PC-9 (cell line): ENCODE measurements around the gene ACTL8. TPM values are rescaled to one million over a fixed set of nuclear protein-coding genes. Genes with fewer than 3 reads are reported as not detected.

Experiments
- BruUV-seq: library from RNA; stranded (reverse); fragments of 400-500 nt; replicated peaks from 2 replicates; lab custom pipeline; 2021; lab: Mats Ljungman, UMichigan
- CTCF ChIA-PET: fragments of 300-600 bp; sonication (Branson Sonifier 250); formaldehyde crosslinking; loops from one replicate; lab custom pipeline; 2022; ENCODE audit warnings: antibody characterized with exemption; lab: Charles Lee
- POLR2A ChIA-PET: fragments of 300-600 bp; sonication (Branson Sonifier 250); formaldehyde crosslinking; loops from one replicate; lab custom pipeline; 2022; ENCODE audit warnings: antibody characterized with exemption; ENCODE audit not compliant: unreplicated experiment; lab: Charles Lee
- DNase-seq, 2 experiments: peaks; one replicate each; pipeline versions ENCODE4 v3.0.0 to v3.0.0-alpha.2; 2015 to 2022; ENCODE audit warnings: mixed read lengths in 1 of 2
- H2AFZ ChIP-seq: fragments of 200-600 bp; sonication (generic); 2 replicates; pipeline ENCODE4 v1.8.1; 2017; ENCODE audit warnings: antibody characterized with exemption
- H3F3A ChIP-seq: fragments of 200-600 bp; sonication (generic); 2 replicates; pipeline ENCODE4 v1.8.1; 2017; ENCODE audit warnings: antibody characterized with exemption, mild to moderate bottlenecking, low read depth; ENCODE audit not compliant: insufficient read depth
- H3K27ac ChIP-seq: fragments of 200-600 bp; sonication (generic); 2 replicates; pipeline ENCODE4 v1.6.1; 2016; ENCODE audit warnings: mixed run types
- H3K27me3 ChIP-seq: fragments of 200-600 bp; sonication (generic); 2 replicates; pipeline ENCODE4 v1.6.1; 2016; ENCODE audit warnings: low read depth, mixed run types; ENCODE audit not compliant: insufficient read depth
- H3K36me3 ChIP-seq: fragments of 200-600 bp; sonication (generic); 2 replicates; pipeline ENCODE4 v1.6.1; 2016; ENCODE audit warnings: low read depth, mixed run types
- H3K4me1 ChIP-seq: fragments of 200-600 bp; sonication (generic); replicated peaks from 2 replicates; pipeline ENCODE4 v1.6.1; 2016; ENCODE audit warnings: mixed run types; ENCODE audit not compliant: insufficient read depth
- H3K4me2 ChIP-seq: fragments of 200-600 bp; sonication (generic); 2 replicates; pipeline ENCODE4 v1.6.1; 2017; ENCODE audit warnings: mixed run types
- H3K4me3 ChIP-seq: fragments of 200-600 bp; sonication (generic); 2 replicates; pipeline ENCODE4 v1.6.1; 2016; ENCODE audit warnings: mixed run types
- H3K79me2 ChIP-seq: fragments of 200-600 bp; sonication (generic); 2 replicates; pipeline ENCODE4 v1.6.1; 2017; ENCODE audit warnings: low read depth, mixed run types
- H3K9me2 ChIP-seq: fragments of 200-600 bp; sonication (generic); 2 replicates; pipeline ENCODE4 v1.8.1; 2017; ENCODE audit warnings: mild to moderate bottlenecking; ENCODE audit not compliant: insufficient read depth
- H3K9me3 ChIP-seq: fragments of 200-600 bp; sonication (generic); 2 replicates; pipeline ENCODE4 v1.8.1; 2016; ENCODE audit warnings: low read depth; ENCODE audit not compliant: insufficient read depth
- H4K20me1 ChIP-seq: fragments of 200-600 bp; sonication (generic); 2 replicates; pipeline ENCODE4 v1.8.1; 2017; ENCODE audit not compliant: insufficient read depth
- EZH2 ChIP-seq: fragments of 200-600 bp; sonication (generic); IDR thresholded peaks from 2 replicates; pipeline ENCODE4 v1.8.0; 2017; ENCODE audit warnings: antibody characterized with exemption, low read depth
- intact Hi-C: fragments of 100-400 bp; cut with micrococcal nuclease; formaldehyde crosslinking; loops from one replicate; pipeline ENCODE4 v1.10.0; 2022; ENCODE audit not compliant: unreplicated experiment
- total RNA-seq: library from RNA; stranded (reverse); gene quantifications from 2 replicates; pipeline ENCODE4 v1.2.3, GENCODE V29; 2021
- TF ChIP-seq, protein P1 (sequence below): fragments of 200-600 bp; sonication (generic); conservative IDR thresholded peaks from 2 replicates; pipeline ENCODE4 v1.6.1; 2017; ENCODE audit warnings: mixed run types, antibody characterized with exemption, mild to moderate bottlenecking, moderate library complexity

ACTL8 gene
- total RNA-seq, 1 experiment from 2014 or later: 0.68 TPM

DNA sequence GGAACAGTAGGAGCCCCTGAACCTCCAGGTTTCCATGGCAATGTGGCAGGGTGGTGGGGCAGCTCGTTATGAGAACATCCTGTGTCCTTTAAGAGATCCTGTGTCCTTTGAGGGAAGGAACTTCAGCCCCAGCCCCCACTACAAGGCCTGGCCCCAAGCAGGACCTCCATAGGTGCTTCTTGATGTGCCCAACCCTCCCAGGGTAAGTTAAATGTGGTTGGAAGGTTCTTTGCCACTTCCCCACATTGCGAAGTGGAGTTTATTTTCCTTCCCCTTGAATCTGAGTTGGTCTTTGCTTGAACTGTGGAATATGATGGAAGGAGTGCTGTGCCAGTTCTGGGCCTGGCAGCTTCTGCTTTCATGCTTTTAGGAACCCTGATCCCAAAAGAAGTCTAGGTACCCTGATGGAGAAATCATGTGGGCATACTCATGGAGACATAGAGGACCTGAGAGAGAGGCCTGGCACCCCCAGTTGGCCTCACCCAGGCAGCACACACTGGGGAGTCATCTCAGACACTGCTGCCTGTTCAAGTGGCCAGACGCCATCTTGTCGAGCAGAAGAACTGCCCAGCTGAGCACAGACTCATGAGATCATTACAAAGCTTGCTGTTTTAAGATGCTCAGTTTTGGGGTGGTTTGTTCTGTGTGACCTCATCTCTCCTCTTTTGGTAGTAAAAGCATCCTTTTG is 44.1 kb upstream of the ACTL8 start:
- intact Hi-C loops: no loop called here
- POLR2A ChIA-PET: no interaction called here

DNA sequence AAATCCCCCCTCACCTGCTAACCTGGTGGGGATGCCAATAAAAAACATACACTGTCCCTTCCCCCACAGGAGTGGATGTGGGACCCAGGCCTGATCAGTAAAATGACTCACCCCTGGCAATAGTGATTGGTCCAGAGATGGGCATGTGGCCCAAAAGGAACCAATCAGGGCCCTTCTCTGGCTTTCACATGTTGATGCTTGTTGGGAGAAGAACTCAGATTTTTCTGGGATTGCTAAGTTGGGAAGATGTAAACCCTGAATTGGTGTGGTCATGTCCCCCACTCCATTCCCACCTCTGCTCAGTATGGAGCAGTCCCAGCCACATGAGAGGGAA is 43.6 kb upstream of the ACTL8 start:
- Histone ChIP-seq H2AFZ (no peak overlapping the region), H3K4me2 (no peak overlapping the region), H3K27me3 (peaks cover 6% of the 10 kb centered on the region; the same call in 1 of the 2 replicates), H3K79me2 (no peaks in the 10 kb centered on the region), H3K9me2 (no peaks in the 10 kb centered on the region), H3K4me1 (no peaks in the 10 kb centered on the region), H4K20me1 (no peaks in the 10 kb centered on the region), H3F3A (no peaks in the 10 kb centered on the region), H3K9me3 (no peaks in the 10 kb centered on the region), H3K27ac (no peak overlapping the region), H3K4me3 (no peak overlapping the region), H3K36me3 (no peaks in the 10 kb centered on the region)
- ChIA-PET CTCF (no interaction called here), POLR2A (no interaction called here)
- BruUV-seq: no TSS peak
- DNase-seq: no peak
- intact Hi-C loops: no loop called here
- TF ChIP-seq, protein P1, sequence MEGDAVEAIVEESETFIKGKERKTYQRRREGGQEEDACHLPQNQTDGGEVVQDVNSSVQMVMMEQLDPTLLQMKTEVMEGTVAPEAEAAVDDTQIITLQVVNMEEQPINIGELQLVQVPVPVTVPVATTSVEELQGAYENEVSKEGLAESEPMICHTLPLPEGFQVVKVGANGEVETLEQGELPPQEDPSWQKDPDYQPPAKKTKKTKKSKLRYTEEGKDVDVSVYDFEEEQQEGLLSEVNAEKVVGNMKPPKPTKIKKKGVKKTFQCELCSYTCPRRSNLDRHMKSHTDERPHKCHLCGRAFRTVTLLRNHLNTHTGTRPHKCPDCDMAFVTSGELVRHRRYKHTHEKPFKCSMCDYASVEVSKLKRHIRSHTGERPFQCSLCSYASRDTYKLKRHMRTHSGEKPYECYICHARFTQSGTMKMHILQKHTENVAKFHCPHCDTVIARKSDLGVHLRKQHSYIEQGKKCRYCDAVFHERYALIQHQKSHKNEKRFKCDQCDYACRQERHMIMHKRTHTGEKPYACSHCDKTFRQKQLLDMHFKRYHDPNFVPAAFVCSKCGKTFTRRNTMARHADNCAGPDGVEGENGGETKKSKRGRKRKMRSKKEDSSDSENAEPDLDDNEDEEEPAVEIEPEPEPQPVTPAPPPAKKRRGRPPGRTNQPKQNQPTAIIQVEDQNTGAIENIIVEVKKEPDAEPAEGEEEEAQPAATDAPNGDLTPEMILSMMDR: no peak
- no peak for TF ChIP-seq EZH2

More for the DNA sequence above, 44.1 kb upstream of the ACTL8 start:
- Histone ChIP-seq H3K4me2 (no peak overlapping the region), H4K20me1 (no peaks in the 10 kb centered on the region), H3K27me3 (peaks cover 6% of the 10 kb centered on the region; the same call in 1 of the 2 replicates), H3K4me3 (no peak overlapping the region), H3K4me1 (no peaks in the 10 kb centered on the region), H3K9me3 (no peaks in the 10 kb centered on the region), H3F3A (no peaks in the 10 kb centered on the region), H3K36me3 (no peaks in the 10 kb centered on the region), H2AFZ (no peak overlapping the region), H3K9me2 (no peaks in the 10 kb centered on the region), H3K79me2 (no peaks in the 10 kb centered on the region), H3K27ac (no peak overlapping the region)
- CTCF ChIA-PET: no interaction called here
- DNase-seq: no peak
- no TSS peak for BruUV-seq
- TF ChIP-seq, protein P1: no peak
- no peak for TF ChIP-seq EZH2

DNA sequence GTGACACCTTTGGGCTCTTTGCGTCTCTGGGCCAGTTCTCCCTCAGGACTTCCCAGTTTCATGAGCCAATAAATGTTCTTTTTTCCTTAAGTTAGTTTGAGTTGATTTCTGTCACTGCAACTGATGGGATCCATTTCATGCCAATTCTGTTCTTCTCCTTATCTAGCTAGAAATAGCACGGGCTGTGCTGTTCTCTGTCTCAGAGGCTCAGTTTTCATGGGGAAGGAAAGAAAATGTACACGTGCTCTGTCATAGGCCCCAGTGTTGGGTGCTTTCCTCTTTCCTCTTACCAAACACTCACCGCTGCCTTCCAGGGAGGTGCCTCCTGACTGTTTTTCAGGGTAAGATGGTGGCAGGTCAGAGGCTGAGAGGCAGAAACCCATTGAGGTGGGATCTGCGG is 43.2 kb upstream of the ACTL8 start:
- intact Hi-C loops: no loop called here
- H3K9me3 ChIP-seq: no peaks in the 10 kb centered on the region
- H3K4me1 ChIP-seq: no peaks in the 10 kb centered on the region

More for the DNA sequence above, 43.2 kb upstream of the ACTL8 start:
- CTCF ChIA-PET: no interaction called here
- H4K20me1 ChIP-seq: no peaks in the 10 kb centered on the region
- TF ChIP-seq, protein P1: no peak
- no peak for TF ChIP-seq EZH2
- no peaks in the 10 kb centered on the region for H3F3A ChIP-seq
- no peaks in the 10 kb centered on the region for H3K36me3 ChIP-seq
- no peak overlapping the region for H2AFZ ChIP-seq
- BruUV-seq: no TSS peak
- H3K27me3 ChIP-seq: peaks cover 4% of the 10 kb centered on the region; the same call in 1 of the 2 replicates
- POLR2A ChIA-PET: no interaction called here
- no peak for DNase-seq
- no peak overlapping the region for H3K4me2 ChIP-seq
- H3K4me3 ChIP-seq: no peak overlapping the region
- no peaks in the 10 kb centered on the region for H3K79me2 ChIP-seq
- H3K27ac ChIP-seq: no peak overlapping the region
- H3K9me2 ChIP-seq: no peaks in the 10 kb centered on the region
